Measurements from ENCODE around the gene PREX1. TPM values are rescaled to one million over a fixed set of nuclear protein-coding genes. Genes with fewer than 3 reads are reported as not detected.

The PREX1 gene
- total and polyA plus RNA-seq, 12 donors, result 10.1 to 85.1 (median 42.9) TPM

DNA sequence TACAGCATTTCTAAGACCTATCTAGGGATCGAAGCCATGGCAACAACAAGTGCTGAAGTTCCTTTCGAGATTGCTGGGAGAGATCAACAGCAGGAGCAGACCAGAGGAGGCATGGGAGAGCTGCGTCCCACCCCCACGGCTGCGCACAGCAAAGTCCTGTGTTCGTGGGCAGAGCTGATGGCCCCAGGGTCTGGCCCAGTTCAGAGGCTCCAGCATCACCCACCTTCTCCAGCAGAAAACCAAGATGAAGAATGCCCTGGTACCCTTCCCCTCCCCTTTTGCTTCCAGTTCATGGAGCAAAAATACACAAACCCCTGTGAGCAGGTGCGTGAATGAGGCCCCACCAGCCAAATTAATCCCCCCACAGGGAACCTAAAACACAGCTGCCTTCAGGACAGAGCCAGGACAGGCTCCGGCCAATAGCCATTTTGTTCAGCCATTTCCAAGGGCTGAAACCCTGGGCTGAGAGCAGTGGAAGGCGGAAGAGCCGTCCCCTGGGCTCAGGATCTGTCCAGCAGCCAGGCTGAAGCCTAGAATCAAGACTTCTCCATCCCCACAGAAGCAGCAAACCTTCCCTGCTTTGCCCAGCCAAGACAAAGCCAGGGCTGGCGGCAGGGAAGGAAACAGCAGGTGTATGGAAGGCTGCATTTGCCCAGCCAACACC, 102.8 kb downstream of the PREX1 start:
- no peak overlapping the region for H3K4me3 ChIP-seq
- H3K9me3 ChIP-seq (replicated peaks in 1 of 3), result no peaks in the 10 kb centered on the region
- no peak for DNase-seq
- peak overlapping the region in 3 of 5 donors; percentile 29 to 82 (median 69) for H3K27ac ChIP-seq
- TF ChIP-seq, protein P1, sequence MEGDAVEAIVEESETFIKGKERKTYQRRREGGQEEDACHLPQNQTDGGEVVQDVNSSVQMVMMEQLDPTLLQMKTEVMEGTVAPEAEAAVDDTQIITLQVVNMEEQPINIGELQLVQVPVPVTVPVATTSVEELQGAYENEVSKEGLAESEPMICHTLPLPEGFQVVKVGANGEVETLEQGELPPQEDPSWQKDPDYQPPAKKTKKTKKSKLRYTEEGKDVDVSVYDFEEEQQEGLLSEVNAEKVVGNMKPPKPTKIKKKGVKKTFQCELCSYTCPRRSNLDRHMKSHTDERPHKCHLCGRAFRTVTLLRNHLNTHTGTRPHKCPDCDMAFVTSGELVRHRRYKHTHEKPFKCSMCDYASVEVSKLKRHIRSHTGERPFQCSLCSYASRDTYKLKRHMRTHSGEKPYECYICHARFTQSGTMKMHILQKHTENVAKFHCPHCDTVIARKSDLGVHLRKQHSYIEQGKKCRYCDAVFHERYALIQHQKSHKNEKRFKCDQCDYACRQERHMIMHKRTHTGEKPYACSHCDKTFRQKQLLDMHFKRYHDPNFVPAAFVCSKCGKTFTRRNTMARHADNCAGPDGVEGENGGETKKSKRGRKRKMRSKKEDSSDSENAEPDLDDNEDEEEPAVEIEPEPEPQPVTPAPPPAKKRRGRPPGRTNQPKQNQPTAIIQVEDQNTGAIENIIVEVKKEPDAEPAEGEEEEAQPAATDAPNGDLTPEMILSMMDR (IDR thresholded peaks at IDR 0.05), result no peak
- TF ChIP-seq POLR2A (IDR thresholded peaks at IDR 0.05), result no peak
- H3K27me3 ChIP-seq, result no peaks in the 10 kb centered on the region
- WGBS, 4 donors, result 81 to 96% (median 89%) methylated on average over 6 to 11 of the region's 11 CpGs
- peaks cover 0 to 4% of the 10 kb centered on the region in 2 donors for H3K36me3 ChIP-seq (replicated peaks in 1 of 2)
- H3K4me1 ChIP-seq (replicated peaks in 1 of 2), result peaks cover 23 to 43% of the 10 kb centered on the region in 2 donors
- intact Hi-C loops (cut with DNase I), result no loop called here

DNA sequence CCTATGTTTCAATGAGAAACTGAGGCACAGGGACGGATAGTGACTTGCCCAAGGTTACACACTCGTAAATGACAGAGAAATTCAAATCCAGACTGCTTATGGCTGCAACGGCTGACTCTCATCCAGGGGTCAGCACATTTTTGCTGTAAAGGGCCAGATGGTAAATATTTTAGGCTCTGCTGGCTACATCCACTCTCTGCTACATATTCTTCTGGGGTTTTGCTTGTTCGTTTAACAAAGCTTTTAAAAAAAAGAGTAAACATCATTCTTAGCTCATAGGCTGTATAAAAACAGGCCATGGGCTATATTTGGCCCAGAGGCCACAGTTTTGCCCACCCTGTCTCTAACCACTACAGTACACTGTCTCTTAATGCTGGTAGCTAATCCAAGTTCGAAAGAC, 103.4 kb downstream of the PREX1 start:
- peak overlapping the region in 3 of 5 donors; percentile 43 to 82 (median 81) for H3K27ac ChIP-seq
- H3K36me3 ChIP-seq (replicated peaks in 1 of 2), result peaks cover 0 to 4% of the 10 kb centered on the region in 2 donors
- H3K4me1 ChIP-seq (replicated peaks in 1 of 2), result peaks cover 23 to 43% of the 10 kb centered on the region in 2 donors
- no peaks in the 10 kb centered on the region for H3K9me3 ChIP-seq (replicated peaks in 1 of 3)
- DNase-seq, result no peak
- no peak overlapping the region for H3K4me3 ChIP-seq
- H3K27me3 ChIP-seq, result no peaks in the 10 kb centered on the region
- WGBS, 4 donors, result 81 to 85% (median 83%) methylated on average over 5 of the region's 5 CpGs
- intact Hi-C loops (cut with DNase I), result no loop called here
- no peak for TF ChIP-seq POLR2A (IDR thresholded peaks at IDR 0.05)
- TF ChIP-seq, protein P1 (IDR thresholded peaks at IDR 0.05), result no peak

DNA sequence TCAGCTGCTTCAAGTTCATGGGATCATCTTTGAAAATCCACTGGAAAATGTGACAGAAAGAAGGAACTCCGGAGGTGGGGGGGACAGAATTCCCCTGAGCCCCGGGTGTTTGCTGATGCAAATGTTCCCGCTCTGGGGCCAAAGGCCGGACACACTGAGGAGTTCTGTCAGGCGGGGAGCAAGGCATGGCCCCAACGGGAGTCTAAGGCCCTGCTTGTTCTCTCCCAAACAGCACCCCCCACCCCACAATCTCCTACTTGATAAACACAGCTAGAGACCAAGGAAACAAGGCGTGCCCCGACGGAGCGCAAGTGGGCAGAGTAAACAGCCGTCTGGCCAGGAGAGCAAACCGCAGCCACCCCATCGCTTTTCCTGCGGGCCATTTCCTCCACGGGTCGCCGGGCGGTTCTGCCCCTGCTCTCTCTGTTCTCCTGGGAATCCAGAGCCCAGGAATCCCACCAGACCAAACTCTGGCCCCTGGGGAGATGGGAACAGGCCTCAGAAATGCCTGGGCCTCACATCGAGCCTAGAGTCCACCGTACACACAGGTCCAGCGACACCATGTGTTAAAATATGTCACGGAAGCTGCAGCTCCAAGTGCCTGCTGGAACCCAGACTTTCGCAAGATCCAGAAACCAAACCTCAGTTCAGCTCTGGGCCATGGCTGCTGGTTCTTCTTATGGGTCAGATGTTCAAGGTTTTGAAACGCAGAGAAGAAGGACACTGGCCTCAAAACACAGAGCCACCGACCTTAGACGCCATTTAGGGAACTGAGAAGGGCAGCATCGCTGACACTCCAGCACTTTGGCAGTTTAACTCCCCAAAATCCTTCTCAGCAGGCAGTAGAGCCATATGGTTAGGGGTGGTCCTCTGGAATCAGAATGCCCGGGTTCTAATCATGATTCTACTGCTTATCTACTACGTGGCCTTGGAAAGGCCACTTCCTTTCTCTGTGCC, 104.2 kb downstream of the PREX1 start:
- no peak overlapping the region for H3K4me3 ChIP-seq
- TF ChIP-seq POLR2A (IDR thresholded peaks at IDR 0.05), result no peak
- TF ChIP-seq, protein P1 (IDR thresholded peaks at IDR 0.05), result no peak
- 58 to 71% (median 66%) methylated on average over 22 to 29 of the region's 29 CpGs for WGBS, 4 donors
- intact Hi-C loops (cut with DNase I), result no loop called here
- H3K36me3 ChIP-seq (replicated peaks in 1 of 2), result peaks cover 0 to 4% of the 10 kb centered on the region in 2 donors
- no peaks in the 10 kb centered on the region for H3K27me3 ChIP-seq
- H3K4me1 ChIP-seq (replicated peaks in 1 of 2), result peaks cover 23 to 43% of the 10 kb centered on the region in 2 donors
- DNase-seq, result peak in 6 of 7 donors; percentile 23 to 74 (median 52)
- peak overlapping the region in 4 of 5 donors; percentile 22 to 82 (median 62) for H3K27ac ChIP-seq
- no peaks in the 10 kb centered on the region for H3K9me3 ChIP-seq (replicated peaks in 1 of 3)

DNA sequence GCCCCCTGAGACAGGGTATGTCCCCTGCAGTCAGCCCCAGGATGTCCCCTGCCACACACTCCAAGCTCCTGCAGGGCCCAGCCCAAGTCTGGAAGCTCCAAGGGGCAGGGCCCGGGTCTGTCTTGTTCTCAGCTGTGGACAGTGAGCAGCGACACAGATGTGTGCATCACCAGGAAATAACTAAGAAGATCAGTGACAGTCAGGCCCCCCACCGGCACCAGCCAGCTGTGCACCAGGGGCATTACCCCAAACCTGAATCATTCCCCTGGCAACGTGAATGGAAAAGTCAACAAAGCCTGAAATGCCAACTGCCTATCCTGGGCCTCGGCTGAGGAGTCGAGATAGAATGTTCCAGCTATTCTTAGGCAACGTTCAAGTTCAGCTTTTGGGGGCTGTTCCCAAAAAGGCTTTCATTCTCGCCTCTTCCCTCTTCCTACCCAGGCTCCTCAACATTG, 105.0 kb downstream of the PREX1 start:
- H3K27ac ChIP-seq, result peak overlapping the region in 4 of 5 donors; percentile 22 to 82 (median 62)
- peaks cover 23 to 48% of the 10 kb centered on the region in 2 donors for H3K4me1 ChIP-seq (replicated peaks in 1 of 2)

More for the DNA sequence above, 105.0 kb downstream of the PREX1 start:
- peak in 3 of 7 donors; percentile 39 to 78 (median 48) for DNase-seq
- TF ChIP-seq, protein P1 (IDR thresholded peaks at IDR 0.05), result no peak
- TF ChIP-seq POLR2A (IDR thresholded peaks at IDR 0.05), result no peak
- Histone ChIP-seq H3K36me3 (replicated peaks in 1 of 2) (peaks cover 0 to 4% of the 10 kb centered on the region in 2 donors), H3K4me3 (no peak overlapping the region), H3K9me3 (replicated peaks in 1 of 3) (no peaks in the 10 kb centered on the region), H3K27me3 (no peaks in the 10 kb centered on the region)
- 57 to 67% (median 61%) methylated on average over 4 to 8 of the region's 8 CpGs for WGBS, 4 donors
- intact Hi-C loops (cut with DNase I), result no loop called here

All from adrenal gland (tissue), 12 donors.